Thoracic aorta (tissue), 2 donors: ENCODE results near the gene OR6J1. TPM values are rescaled to one million over a fixed set of nuclear protein-coding genes. Genes with fewer than 3 reads are reported as not detected.

Source experiments
- ATAC-seq: fragments of 150-250 bp; one replicate; pipeline ENCODE4 v1.8.0; 2017; ENCODE audit warnings: low read depth; ENCODE audit not compliant: insufficient number of reproducible peaks, low FRiP score
- DNase-seq: peaks from one replicate; pipeline ENCODE4 v3.0.0-alpha.2; 2020; ENCODE audit warnings: low spot score
- H3K27ac ChIP-seq, 2 donors: fragments of 200-600 bp; sonication (generic); 1 replicate in 1 of 2; 2 replicates in 1 of 2; pipeline ENCODE4 v1.5.1; 2016; ENCODE audit warnings: mild to moderate bottlenecking in 2 of 2, moderate library complexity in 2 of 2
- H3K27me3 ChIP-seq: fragments of 200-600 bp; sonication (generic); replicated peaks from 2 replicates; pipeline ENCODE4 v1.6.0; 2016; ENCODE audit warnings: mild to moderate bottlenecking; ENCODE audit not compliant: insufficient read depth
- H3K36me3 ChIP-seq: fragments of 200-600 bp; sonication (generic); one replicate; pipeline ENCODE4 v1.5.1; 2016
- H3K4me1 ChIP-seq, 2 donors: fragments of 200-600 bp; sonication (generic); 1 replicate in 1 of 2; 2 replicates in 1 of 2; pipeline versions ENCODE4 v1.5.1 to v1.6.0; 2016; ENCODE audit warnings: low read depth in 2 of 2, mild to moderate bottlenecking in 1 of 2; ENCODE audit not compliant: control insufficient read depth in 1 of 2
- H3K4me3 ChIP-seq: fragments of 200-600 bp; sonication (generic); 2 replicates; pipeline ENCODE4 v1.5.1; 2016; ENCODE audit warnings: mild to moderate bottlenecking
- H3K9me3 ChIP-seq: fragments of 200-600 bp; sonication (generic); 2 replicates; pipeline ENCODE4 v1.5.1; 2016
- total RNA-seq, 2 donors: library from RNA; depleted of rRNA; stranded (reverse); fragments of >200 nt; gene quantifications; one replicate each; pipeline versions ENCODE4 v1.1.0 to v1.2.3, GENCODE V29; 2016
- TF ChIP-seq, protein P1 (sequence below): fragments of 200-600 bp; sonication (generic); IDR thresholded peaks from one replicate; pipeline ENCODE4 v1.5.1; 2019; ENCODE audit warnings: antibody characterized with exemption

OR6J1 gene
- total RNA-seq, 2 donors from 2014 or later, result not detected

GRCh38 chr14:22668417-22668816, 24.3 kb upstream of the OR6J1 start:
- H3K36me3 ChIP-seq, result no peaks in the 10 kb centered on the region
- H3K4me3 ChIP-seq, result no peak overlapping the region
- TF ChIP-seq, protein P1, sequence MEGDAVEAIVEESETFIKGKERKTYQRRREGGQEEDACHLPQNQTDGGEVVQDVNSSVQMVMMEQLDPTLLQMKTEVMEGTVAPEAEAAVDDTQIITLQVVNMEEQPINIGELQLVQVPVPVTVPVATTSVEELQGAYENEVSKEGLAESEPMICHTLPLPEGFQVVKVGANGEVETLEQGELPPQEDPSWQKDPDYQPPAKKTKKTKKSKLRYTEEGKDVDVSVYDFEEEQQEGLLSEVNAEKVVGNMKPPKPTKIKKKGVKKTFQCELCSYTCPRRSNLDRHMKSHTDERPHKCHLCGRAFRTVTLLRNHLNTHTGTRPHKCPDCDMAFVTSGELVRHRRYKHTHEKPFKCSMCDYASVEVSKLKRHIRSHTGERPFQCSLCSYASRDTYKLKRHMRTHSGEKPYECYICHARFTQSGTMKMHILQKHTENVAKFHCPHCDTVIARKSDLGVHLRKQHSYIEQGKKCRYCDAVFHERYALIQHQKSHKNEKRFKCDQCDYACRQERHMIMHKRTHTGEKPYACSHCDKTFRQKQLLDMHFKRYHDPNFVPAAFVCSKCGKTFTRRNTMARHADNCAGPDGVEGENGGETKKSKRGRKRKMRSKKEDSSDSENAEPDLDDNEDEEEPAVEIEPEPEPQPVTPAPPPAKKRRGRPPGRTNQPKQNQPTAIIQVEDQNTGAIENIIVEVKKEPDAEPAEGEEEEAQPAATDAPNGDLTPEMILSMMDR, result no peak
- no peaks in the 10 kb centered on the region for H3K27me3 ChIP-seq
- ATAC-seq (no peak), DNase-seq (no peak)
- no peak overlapping the region for H3K27ac ChIP-seq
- H3K4me1 ChIP-seq, result no peaks in the 10 kb centered on the region
- H3K9me3 ChIP-seq, result no peaks in the 10 kb centered on the region

DNA sequence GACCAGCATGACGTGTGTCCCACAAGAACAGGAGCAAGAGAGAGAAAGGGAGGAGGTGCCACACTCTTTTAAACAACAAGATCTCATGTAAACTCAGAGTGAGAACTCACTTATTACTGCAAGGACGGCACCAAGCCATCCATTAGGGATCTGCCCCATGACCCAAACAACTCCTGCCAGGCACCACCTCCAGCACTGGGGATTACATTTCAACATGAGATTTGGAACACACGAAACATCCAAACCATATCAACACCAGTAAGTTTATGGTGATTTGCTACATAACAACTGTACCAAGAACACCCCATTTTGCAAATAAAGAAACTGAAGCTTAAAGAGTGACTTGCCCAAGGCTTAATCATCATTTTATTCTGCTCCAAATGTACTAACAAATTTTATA, 23.7 kb upstream of the OR6J1 start:
- H3K27ac ChIP-seq, result no peak overlapping the region
- ATAC-seq, result no peak
- no peak for DNase-seq
- H3K9me3 ChIP-seq, result no peaks in the 10 kb centered on the region
- TF ChIP-seq, protein P1, result no peak
- no peaks in the 10 kb centered on the region for H3K36me3 ChIP-seq
- no peaks in the 10 kb centered on the region for H3K4me1 ChIP-seq
- H3K4me3 ChIP-seq, result no peak overlapping the region
- no peaks in the 10 kb centered on the region for H3K27me3 ChIP-seq

GRCh38 chr14:22666203-22666893, 22.2 kb upstream of the OR6J1 start:
- H3K9me3 ChIP-seq, result no peaks in the 10 kb centered on the region
- no peaks in the 10 kb centered on the region for H3K4me1 ChIP-seq
- ATAC-seq (no peak), DNase-seq (no peak)
- no peak overlapping the region for H3K27ac ChIP-seq
- TF ChIP-seq, protein P1, result no peak
- no peaks in the 10 kb centered on the region for H3K36me3 ChIP-seq
- H3K27me3 ChIP-seq, result no peaks in the 10 kb centered on the region
- H3K4me3 ChIP-seq, result no peak overlapping the region

GRCh38 chr14:22664261-22664660, 20.1 kb upstream of the OR6J1 start:
- no peak overlapping the region for H3K27ac ChIP-seq
- H3K4me1 ChIP-seq, result no peaks in the 10 kb centered on the region
- no peak overlapping the region for H3K4me3 ChIP-seq
- no peaks in the 10 kb centered on the region for H3K9me3 ChIP-seq
- no peaks in the 10 kb centered on the region for H3K27me3 ChIP-seq
- H3K36me3 ChIP-seq, result no peaks in the 10 kb centered on the region
- TF ChIP-seq, protein P1, result no peak
- DNase-seq (no peak), ATAC-seq (no peak)

DNA sequence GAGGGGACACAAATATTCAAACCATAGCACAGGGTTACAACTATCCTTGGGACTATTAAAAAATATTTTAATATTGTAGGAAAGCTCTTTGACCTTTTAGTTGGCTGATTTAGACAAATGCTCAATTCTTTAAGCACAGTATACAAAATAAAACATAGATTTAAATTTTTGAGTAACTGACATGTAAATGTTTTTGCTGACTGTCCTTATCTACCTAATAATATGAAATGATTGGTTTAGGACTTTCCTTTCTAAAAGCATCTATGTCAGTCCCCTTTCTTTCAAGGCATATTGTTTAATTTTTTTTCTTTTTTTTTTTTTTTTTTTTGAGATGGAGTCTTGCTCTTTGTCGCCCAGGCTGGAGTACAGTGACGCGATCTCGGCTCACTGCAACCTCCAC, 16.5 kb upstream of the OR6J1 start:
- no peaks in the 10 kb centered on the region for H3K36me3 ChIP-seq
- H3K27me3 ChIP-seq, result no peaks in the 10 kb centered on the region
- H3K27ac ChIP-seq, result no peak overlapping the region
- H3K9me3 ChIP-seq, result no peaks in the 10 kb centered on the region
- TF ChIP-seq, protein P1, result no peak
- no peak overlapping the region for H3K4me3 ChIP-seq
- DNase-seq (no peak), ATAC-seq (no peak)
- H3K4me1 ChIP-seq, result no peaks in the 10 kb centered on the region
